ENCODE measurements around the gene CAB39.

CAB39 gene

DNA sequence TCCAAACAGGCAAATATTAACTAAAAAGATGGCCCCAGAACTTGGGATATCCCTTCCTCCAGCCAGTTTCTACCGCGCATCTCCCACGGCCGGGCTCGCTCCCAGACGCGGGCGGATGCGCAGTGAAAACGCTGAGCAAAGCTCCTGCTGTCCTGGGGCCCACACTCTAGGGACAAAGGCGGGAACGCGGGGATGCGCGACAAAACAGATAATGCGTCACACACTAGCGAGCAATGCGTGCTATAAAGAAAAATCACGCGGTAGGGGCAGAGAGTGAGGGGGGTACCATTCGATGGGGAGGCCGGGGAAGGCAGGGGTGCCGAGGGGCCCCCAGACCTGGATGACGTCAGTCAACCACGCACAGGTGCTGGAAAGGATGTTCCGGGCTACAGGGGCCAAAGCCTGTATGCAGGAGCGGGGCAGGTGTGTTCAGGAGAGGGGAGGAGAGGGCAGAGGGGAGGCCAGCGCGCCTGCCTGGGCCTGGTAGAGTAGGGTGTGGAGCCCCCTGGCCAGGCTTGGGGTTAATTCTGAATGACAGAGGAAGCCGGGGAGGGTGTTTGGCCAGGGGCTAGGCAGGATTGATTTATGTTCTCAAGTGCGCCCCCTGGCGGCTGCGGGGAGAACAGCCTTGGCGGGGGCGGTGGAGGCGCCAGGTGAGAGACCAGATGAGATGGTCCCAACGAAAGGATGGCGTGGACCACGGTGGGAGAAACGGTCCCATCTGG lies 137.2 kb downstream of the CAB39 start:
- H3K4me1 Mint-ChIP-seq: peaks cover 11% of the 10 kb centered on the region
- no peak overlapping the region for H3K4me3 Mint-ChIP-seq
- peak overlapping the region; percentile 61 for H3K27ac Mint-ChIP-seq
- no peaks in the 10 kb centered on the region for H3K36me3 Mint-ChIP-seq
- peaks cover 13% of the 10 kb centered on the region for H3K27me3 Mint-ChIP-seq
- H3K9me3 Mint-ChIP-seq: no peaks in the 10 kb centered on the region

DNA sequence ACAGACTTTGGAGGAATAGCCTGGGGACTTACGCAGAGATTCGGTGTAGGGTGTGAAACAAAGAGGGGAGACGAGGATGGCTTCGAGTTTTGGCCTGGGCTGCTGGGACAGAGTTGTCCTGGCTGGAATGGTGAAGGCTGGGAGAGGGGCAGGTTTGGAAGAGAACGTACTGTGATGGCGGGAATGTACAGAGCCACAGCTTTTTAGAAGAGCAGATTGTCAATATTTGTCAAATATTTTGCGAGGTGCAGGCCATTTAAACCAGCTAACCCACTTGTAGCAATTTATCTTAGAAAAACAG lies 137.7 kb downstream of the CAB39 start:
- Mint-ChIP-seq H3K27me3 (peaks cover 13% of the 10 kb centered on the region), H3K27ac (peak overlapping the region; percentile 61), H3K36me3 (no peaks in the 10 kb centered on the region), H3K4me1 (peaks cover 11% of the 10 kb centered on the region), H3K4me3 (no peak overlapping the region), H3K9me3 (no peaks in the 10 kb centered on the region)

DNA sequence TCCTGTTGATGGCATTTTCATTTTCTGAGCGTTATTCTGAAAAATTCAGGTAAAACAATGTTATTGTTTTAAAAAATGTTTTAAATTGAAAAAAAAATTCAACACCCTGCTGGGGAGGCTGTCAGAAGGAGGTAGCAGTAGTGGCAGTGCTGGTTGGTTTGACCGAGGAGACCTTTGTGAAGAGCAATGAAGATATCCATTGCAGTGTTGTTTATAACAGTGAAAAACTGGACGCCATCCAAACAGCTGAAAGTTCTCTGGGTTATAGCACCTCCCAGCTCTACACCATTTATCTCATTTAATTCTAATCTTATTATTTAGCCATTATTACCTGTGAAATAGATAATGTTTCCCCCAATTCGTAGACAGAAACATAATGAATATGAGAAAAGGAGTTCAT lies 139.5 kb downstream of the CAB39 start:
- Mint-ChIP-seq H3K36me3 (no peaks in the 10 kb centered on the region), H3K27ac (no peak overlapping the region), H3K4me1 (peaks cover 11% of the 10 kb centered on the region), H3K4me3 (no peak overlapping the region), H3K9me3 (no peaks in the 10 kb centered on the region), H3K27me3 (peaks cover 13% of the 10 kb centered on the region)

DNA sequence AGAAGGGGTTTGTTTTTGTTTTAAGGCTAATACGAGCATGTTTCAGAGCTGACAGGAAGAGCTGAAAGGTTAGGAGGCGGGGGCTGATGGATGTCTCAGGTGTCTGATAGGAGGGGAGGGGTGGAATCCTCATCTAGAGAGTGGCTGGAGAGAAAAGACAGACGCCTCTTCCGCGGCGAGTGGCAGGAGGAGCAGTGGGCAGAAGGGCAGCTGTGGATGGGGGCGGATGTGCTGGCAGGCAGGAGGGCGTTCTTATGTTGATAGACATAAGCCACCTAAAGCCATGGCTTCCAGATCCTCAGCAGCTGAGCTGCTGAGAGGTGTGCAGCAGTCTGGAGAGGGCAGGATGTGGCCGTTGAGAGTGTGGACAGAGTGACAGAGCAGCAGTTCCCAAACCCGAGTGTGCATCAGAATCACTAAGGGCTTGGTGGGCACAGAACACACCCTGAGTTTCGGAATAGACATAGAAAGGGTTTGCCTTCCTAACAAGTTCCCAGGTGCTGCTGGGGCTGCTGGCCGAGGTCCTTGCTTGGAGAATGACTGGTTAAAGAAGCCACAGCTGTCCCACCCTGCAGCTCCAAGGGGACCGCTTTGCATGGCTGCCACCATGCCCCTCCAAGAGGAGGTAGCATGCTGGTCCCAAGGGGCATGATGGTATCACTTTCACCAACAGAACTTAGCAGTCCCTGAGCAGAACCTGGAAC lies 149.1 kb downstream of the CAB39 start:
- H3K27me3 Mint-ChIP-seq: peaks cover 5% of the 10 kb centered on the region
- H3K27ac Mint-ChIP-seq: peak overlapping the region; percentile 76
- H3K36me3 Mint-ChIP-seq: no peaks in the 10 kb centered on the region
- no peaks in the 10 kb centered on the region for H3K9me3 Mint-ChIP-seq
- H3K4me3 Mint-ChIP-seq: peak overlapping the region; percentile 1
- peaks cover 44% of the 10 kb centered on the region for H3K4me1 Mint-ChIP-seq

DNA sequence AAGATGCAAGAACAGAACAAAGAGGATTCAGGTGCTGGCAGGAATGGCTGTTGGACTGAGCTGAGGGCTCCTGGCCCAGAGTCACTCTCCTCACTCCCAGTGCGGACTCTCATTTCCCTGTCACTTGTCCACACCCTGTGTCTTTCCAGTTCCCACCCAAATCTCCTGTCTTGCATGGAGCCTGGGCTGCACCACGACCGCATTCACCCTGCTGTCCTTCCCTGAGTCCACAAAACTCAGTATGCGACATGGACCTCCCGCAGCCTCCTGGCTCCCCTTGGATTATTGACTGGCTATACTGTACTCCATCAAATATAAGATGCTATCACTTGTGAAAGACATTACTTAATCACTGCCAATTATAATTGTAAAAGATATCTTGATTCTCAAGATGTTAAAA lies 149.7 kb downstream of the CAB39 start:
- Mint-ChIP-seq H3K27ac (peak overlapping the region; percentile 55), H3K9me3 (no peaks in the 10 kb centered on the region), H3K4me1 (peaks cover 49% of the 10 kb centered on the region), H3K4me3 (no peak overlapping the region), H3K27me3 (peaks cover 5% of the 10 kb centered on the region), H3K36me3 (no peaks in the 10 kb centered on the region)

DNA sequence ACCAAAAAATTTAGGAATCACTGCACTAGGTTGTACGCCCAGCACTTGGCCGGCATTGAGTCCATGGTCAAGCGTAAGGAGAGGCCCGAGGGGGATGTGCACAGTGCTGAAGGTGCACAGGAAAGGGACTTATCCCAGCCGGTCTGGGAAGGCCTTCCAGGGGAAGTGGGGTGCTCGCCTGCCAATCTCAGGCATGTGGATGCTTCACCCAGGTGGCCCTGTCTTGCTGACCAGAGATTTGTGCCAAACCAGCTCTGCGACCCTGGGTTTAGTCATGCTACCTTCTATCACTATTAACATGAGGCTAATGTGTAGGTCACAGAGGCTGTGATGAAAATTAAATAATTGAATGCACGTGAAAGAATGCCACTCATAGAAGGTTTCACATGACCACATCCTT lies 150.4 kb downstream of the CAB39 start:
- Mint-ChIP-seq H3K27me3 (no peaks in the 10 kb centered on the region), H3K4me1 (peaks cover 49% of the 10 kb centered on the region), H3K9me3 (no peaks in the 10 kb centered on the region), H3K27ac (no peak overlapping the region), H3K36me3 (no peaks in the 10 kb centered on the region), H3K4me3 (peak overlapping the region; percentile 23)

DNA sequence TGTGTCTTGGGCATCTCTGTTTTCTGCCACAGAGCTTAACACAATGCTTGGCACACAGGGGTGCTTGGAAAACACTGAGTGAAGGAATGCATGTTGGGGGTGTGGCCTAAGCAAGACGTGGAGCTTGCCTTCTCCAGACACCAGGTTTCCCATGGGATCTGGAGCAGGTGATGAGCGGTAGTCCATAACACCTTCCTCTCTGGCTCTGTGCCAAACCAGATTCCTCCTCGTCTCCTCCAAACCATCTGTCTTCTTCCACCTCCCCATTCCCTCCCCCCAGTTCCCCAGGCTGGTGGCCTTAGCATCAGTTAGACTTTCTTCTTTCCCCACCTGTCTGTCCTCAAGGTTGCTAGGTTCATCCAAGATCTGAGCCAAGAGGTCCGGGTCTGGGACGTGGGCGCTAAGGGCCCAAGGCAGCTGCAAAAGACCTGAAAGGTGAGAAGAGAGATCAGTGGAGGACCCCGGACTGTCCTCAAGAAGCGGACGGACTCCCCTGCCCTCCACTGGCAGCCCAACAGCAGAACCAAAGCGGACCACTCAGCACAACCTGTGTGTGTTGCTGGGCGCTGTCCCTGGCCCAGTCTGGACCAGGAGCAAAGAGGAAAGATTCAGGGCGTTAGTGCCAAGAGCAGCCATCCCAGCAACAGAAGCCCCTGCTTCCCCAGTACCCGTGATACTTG lies 150.9 kb downstream of the CAB39 start:
- H3K27ac Mint-ChIP-seq: no peak overlapping the region
- no peaks in the 10 kb centered on the region for H3K9me3 Mint-ChIP-seq
- no peaks in the 10 kb centered on the region for H3K27me3 Mint-ChIP-seq

DNA sequence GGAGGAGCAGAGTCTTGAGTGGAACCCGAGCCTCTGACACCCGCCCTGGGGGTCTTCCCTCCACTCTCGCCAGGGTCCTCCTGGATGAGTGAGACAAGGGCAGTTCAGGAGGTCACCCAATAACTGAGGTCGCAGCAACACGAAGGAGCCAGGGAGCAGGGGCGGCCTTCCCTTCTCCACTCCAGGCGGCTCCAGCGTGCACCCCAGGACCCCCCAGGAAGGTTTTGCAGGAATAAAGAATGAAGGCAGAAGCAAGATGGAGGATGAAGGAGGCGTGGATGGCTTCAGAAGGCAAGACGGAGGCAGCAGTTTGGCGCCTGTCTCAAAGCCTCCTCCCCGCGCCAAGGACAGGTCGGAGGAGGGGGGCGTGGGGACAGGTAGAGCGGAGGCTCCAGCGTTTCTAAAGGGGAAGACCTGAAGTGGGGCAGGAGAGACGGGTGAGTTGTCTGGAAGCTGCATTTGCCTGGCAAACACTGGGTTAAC lies 151.5 kb downstream of the CAB39 start:
- no peaks in the 10 kb centered on the region for H3K27me3 Mint-ChIP-seq
- no peaks in the 10 kb centered on the region for H3K9me3 Mint-ChIP-seq
- H3K4me1 Mint-ChIP-seq: peaks cover 53% of the 10 kb centered on the region
- peak overlapping the region; percentile 85 for H3K4me3 Mint-ChIP-seq
- no peaks in the 10 kb centered on the region for H3K36me3 Mint-ChIP-seq
- H3K27ac Mint-ChIP-seq: peak overlapping the region; percentile 53

More for the DNA sequence above, 150.9 kb downstream of the CAB39 start:
- H3K4me3 Mint-ChIP-seq: peak overlapping the region; percentile 85
- no peaks in the 10 kb centered on the region for H3K36me3 Mint-ChIP-seq
- peaks cover 49% of the 10 kb centered on the region for H3K4me1 Mint-ChIP-seq

DNA sequence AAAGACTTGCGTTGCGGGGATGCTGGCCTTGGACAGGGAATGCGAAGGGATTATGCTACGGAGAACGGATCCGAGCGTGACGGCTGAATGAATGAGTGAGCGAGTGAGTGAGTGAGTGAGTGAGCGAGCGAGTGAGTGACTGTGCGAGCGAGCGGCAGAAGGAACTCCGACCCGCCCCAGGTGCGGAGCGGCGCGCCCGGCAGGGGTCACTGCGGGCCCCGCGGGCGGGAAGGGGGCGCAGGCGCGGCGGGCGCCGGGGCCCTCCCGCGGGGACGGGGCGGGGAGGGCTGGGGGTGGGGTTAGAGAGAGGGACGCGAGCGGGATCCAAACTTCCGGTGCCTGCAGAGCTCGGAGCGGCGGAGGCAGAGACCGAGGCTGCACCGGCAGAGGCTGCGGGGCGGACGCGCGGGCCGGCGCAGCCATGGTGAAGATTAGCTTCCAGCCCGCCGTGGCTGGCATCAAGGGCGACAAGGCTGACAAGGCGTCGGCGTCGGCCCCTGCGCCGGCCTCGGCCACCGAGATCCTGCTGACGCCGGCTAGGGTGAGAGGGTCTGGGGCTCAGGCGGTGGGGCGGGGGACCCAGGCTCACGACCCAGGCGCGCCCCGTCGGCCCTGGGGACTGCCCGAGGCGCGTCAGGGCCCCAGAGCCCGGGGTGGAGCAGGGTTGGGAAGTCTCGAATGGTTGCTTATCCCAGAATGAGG lies 152.1 kb downstream of the CAB39 start, which contains the start of gene ITM2C:
TSS of gene ITM2C (plus strand) at position 338 of the 702 bp plus-strand sequence. CDS start at position 422, 84 bp downstream.
- H3K9me3 Mint-ChIP-seq: no peaks in the 10 kb centered on the region
- H3K4me3 Mint-ChIP-seq: peak within 1 kb of the TSS; percentile 85
- no peaks in the 10 kb centered on the region for H3K36me3 Mint-ChIP-seq
- H3K27me3 Mint-ChIP-seq: no peaks in the 10 kb centered on the region
- H3K4me1 Mint-ChIP-seq: peaks cover 53% of the 10 kb centered on the region
- H3K27ac Mint-ChIP-seq: peak within 1 kb of the TSS; percentile 53

DNA sequence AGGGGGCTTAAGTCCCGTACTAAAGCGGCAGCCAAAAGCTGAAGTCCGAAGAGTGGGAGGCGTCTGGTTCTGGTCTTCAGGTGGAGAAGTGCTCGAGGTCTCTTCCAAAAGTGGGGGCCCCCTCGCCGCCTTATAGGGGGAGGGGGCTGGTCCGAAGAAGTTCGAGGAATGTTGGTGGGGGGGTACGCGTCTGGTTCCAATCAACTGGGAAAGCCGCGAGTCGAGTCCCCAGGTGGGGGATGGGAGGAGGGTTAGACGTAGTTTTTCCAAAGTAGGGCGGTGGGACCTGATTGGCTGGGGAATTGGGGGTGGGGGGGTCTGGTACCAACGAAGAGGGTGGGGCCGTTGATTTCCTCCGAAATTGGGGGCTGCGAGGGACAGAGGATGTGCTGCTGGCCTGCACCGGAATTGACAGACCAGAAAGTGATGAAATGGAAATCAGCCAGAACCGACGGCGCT lies 152.7 kb downstream of the CAB39 start:
- peak overlapping the region; percentile 85 for H3K4me3 Mint-ChIP-seq
- no peak overlapping the region for H3K27ac Mint-ChIP-seq
- H3K36me3 Mint-ChIP-seq: no peaks in the 10 kb centered on the region
- H3K27me3 Mint-ChIP-seq: no peaks in the 10 kb centered on the region
- peaks cover 56% of the 10 kb centered on the region for H3K4me1 Mint-ChIP-seq
- H3K9me3 Mint-ChIP-seq: no peaks in the 10 kb centered on the region

DNA sequence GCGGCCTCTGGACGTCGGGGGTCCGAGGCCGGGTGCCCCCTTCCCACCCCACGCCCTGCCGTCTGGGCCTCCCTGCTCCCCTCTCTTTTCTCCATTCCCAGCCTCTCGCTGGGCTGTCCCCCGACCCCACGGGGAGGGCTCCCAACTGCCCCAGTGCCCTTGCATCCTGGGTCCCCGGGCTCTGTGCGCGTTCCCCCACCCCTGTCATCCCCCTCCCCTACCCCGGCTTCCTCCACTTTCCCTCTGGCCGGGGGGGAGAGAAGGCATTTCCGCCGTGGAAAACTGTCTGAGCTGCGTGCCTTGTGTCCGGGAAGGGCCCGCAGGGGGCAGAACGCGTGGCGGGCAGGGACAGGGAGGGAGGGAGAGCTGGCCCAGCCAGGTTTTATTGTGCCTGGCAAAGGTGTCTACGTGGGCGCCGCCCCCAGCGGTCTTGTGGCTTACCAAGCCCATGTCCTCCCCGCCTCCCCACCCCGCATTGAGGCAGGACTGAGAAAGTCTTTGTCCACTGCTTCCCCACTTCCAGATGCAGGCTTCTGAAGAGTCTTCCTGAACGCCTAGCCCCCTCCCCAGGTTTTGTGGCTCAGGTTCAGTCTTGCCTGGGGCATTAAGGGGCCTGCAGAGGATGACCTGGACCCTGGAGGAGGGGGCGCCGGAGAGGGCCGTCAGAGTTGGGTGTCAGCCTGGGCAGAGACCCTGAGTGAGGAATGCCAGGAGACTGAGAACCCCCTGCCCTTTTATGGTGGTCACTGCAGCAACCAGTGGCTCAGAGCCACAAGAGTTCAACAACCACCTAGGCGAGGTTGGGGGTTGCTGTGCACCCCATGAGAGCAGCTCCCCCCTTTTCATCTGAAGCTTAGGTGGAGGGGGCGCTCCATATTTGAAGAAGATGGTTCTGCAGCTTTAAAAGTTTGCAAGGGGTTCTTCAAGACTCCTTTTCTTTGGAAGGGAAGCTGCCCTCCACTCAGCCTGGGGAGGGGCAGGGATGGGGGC lies 153.4 kb downstream of the CAB39 start:
- Mint-ChIP-seq H3K4me3 (peak overlapping the region; percentile 85), H3K9me3 (no peaks in the 10 kb centered on the region), H3K36me3 (no peaks in the 10 kb centered on the region), H3K4me1 (peaks cover 57% of the 10 kb centered on the region), H3K27ac (no peak overlapping the region), H3K27me3 (no peaks in the 10 kb centered on the region)

DNA sequence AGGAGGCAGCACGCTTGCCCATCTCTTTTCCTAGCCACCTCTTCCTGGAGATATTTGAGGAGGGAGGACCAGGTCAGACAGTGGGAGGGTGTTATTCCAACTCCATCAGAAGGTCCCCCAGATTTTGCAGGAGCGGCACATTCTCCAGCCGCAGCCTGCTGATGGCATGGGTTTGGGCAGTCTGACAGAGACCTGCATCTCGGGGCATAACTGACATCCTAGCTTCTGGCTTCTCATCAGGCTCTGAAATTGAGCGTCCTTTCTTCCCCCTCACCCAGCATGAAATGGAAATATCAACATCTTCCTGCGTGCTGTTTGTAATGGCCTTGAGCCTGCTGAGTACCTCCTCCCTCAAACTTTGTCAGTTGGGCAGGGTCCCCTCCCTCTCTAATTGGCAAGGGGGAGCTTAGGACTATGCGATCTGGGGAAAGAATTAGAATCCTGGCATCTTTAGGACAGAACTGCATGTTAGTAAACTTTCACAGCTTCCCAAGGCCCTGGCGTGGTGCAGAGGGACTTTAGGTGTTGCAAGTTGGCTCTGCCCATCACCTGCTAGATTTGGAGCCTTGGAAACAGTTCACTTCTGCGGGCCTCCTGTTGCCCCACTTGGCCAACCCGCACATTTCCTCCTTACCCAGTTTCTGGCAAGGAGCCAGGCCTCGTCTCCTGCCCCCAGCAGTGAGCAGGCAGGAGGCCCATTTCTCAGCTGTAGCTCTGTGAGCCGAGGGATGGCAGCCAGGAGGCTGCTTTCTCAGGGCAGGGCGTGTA lies 154.3 kb downstream of the CAB39 start:
- H3K36me3 Mint-ChIP-seq: no peaks in the 10 kb centered on the region
- no peak overlapping the region for H3K27ac Mint-ChIP-seq
- H3K4me3 Mint-ChIP-seq: peak overlapping the region; percentile 73
- no peaks in the 10 kb centered on the region for H3K9me3 Mint-ChIP-seq
- H3K4me1 Mint-ChIP-seq: peaks cover 49% of the 10 kb centered on the region
- H3K27me3 Mint-ChIP-seq: no peaks in the 10 kb centered on the region

DNA sequence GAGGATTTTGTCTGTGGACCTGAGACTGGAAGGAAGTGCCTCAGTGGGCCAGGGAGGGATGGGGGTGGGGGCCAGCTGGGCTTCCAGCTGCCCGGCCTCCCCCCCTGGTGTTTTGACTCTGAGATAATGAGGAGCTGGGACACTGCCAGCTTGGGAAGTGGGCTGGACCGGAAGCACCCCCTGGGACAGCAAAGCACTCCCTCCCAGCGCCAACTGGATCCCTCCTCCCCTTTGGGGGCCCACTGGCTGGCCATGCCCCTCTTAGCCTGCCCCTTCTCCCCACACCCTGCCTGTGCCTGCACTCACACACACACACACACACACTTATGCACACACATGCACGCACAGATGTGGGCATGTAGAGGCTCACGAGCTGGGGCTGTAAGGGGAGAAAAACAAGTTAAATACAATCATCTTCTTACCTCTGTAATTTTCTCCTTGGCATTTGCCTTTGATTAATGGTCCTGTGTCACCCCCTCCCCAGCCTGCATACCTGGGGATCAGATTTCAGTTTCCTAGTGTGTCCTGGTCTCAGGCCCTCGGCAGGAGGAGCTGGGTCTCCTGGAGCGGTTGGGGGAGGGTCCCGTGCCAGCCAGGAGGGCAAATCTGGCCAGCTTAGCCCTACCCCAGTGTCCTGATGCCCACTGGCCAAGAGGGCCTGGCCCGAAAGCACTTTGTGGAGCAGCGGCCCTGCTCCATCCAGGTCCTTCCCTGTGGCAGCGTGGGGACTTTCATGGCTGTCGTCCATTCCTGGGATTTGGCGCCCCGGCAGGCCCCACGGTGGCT lies 155.7 kb downstream of the CAB39 start:
- H3K4me1 Mint-ChIP-seq: peaks cover 45% of the 10 kb centered on the region
- H3K36me3 Mint-ChIP-seq: no peaks in the 10 kb centered on the region
- no peaks in the 10 kb centered on the region for H3K9me3 Mint-ChIP-seq
- no peaks in the 10 kb centered on the region for H3K27me3 Mint-ChIP-seq
- H3K4me3 Mint-ChIP-seq: no peak overlapping the region
- H3K27ac Mint-ChIP-seq: no peak overlapping the region

Data from activated naive CD4-positive, alpha-beta T cell treated with anti-CD3 and anti-CD28 coated beads, Interleukin-2, amount 50 U/mL, for 24 hours (primary cell).